Esophagus (tissue), 2 donors: Measurements from ENCODE around the gene BET1. TPM values are rescaled to one million over a fixed set of nuclear protein-coding genes. Genes with fewer than 3 reads are reported as not detected.
"Not testable (repeated sequence)": the region's sequence is repeated elsewhere in the genome, so short reads cannot be mapped to it uniquely, and the experiment has no call there.

Experiments used
- H3K27ac ChIP-seq, 2 donors: one replicate each; pipeline ENCODE4 v1.5.1; 2013; ENCODE audit warnings: low read depth in 2 of 2, mild to moderate bottlenecking in 2 of 2, inconsistent platforms in 1 of 2, low read length in 1 of 2, moderate library complexity in 1 of 2
- H3K27me3 ChIP-seq, 2 donors: one replicate each; pipeline ENCODE4 v1.6.1; 2013; ENCODE audit warnings: low read length in 2 of 2, control low read depth in 1 of 2, mild to moderate bottlenecking in 1 of 2; ENCODE audit not compliant: insufficient read depth in 2 of 2, control insufficient read depth in 1 of 2
- H3K36me3 ChIP-seq, 2 donors: one replicate each; pipeline ENCODE4 v1.6.1; 2013; ENCODE audit warnings: low read length in 1 of 2; ENCODE audit not compliant: control insufficient read depth in 2 of 2, insufficient read depth in 2 of 2
- H3K4me1 ChIP-seq, 2 donors: one replicate each; pipeline ENCODE4 v1.6.1; 2013; ENCODE audit warnings: low read length in 1 of 2; ENCODE audit not compliant: control insufficient read depth in 2 of 2, insufficient read depth in 2 of 2
- H3K4me3 ChIP-seq, 2 donors: one replicate each; pipeline ENCODE4 v1.5.1; 2013; ENCODE audit warnings: low read length in 2 of 2, mild to moderate bottlenecking in 2 of 2, low read depth in 1 of 2, moderate library complexity in 1 of 2
- H3K9me3 ChIP-seq, 2 donors: one replicate each; pipeline ENCODE4 v1.6.1; 2013; ENCODE audit warnings: mild to moderate bottlenecking in 2 of 2, low read depth in 1 of 2, low read length in 1 of 2, moderate library complexity in 1 of 2; ENCODE audit not compliant: control insufficient read depth in 2 of 2, insufficient read depth in 1 of 2
- whole genome bisulfite sequencing, 2 donors: extraction: QIAGEN DNeasy Blood & Tissue Kit; methylation state at CpG; one replicate each; pipeline ENCODE4 v1.1.7; 2013; 5-methylcytosine and 5-hydroxymethylcytosine counted together
- polyA plus RNA-seq, 2 donors: library from polyadenylated mRNA; stranded (reverse); fragments of 200-250 nt; gene quantifications; one replicate each; pipeline ENCODE4 v1.2.3, GENCODE V29; 2013
- donor health status: healthy with polysubstance abuse.
- donor health status: Bipolar disorder and iron deficiency.

BET1 gene
- polyA plus RNA-seq, 2 donors = 11.6 to 15.9 TPM

DNA sequence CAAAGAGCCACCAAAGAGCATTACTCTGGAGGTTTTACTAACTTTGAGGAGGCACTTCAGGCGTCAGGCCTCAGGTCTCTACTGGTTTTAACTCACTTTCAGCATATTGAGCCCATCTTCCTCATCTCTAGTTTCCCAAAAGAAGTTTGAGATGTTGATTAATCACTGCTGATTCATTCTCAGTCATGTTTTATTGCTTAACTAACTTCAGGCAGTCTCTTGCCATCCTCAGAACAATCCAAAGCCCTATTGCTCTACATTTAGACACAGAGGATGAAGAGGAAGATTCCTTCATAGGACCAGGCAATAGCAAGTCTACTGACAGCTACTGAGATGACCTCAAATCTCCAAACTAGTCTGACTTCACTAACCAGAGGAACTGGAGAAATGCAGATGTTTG lies 39.1 kb upstream of the BET1 start:
- WGBS, 2 donors = 36 to 38% methylated on average over 1 of the region's 1 CpG
- H3K4me1 ChIP-seq = no peaks in the 10 kb centered on the region
- no peaks in the 10 kb centered on the region for H3K27me3 ChIP-seq
- H3K4me3 ChIP-seq = no peak overlapping the region
- H3K27ac ChIP-seq = no peak overlapping the region
- no peaks in the 10 kb centered on the region for H3K36me3 ChIP-seq
- H3K9me3 ChIP-seq = no peaks in the 10 kb centered on the region

- WGBS, 2 donors = 81% methylated on average over 3 of the region's 3 CpGs
- H3K36me3 ChIP-seq = no peaks in the 10 kb centered on the region
- H3K27ac ChIP-seq = no peak overlapping the region
- H3K4me1 ChIP-seq = no peaks in the 10 kb centered on the region
- H3K4me3 ChIP-seq = no peak overlapping the region
- H3K9me3 ChIP-seq = no peaks in the 10 kb centered on the region
- no peaks in the 10 kb centered on the region for H3K27me3 ChIP-seq
Observed at GRCh38 chr7:94042381-94042780, 38.2 kb upstream of the BET1 start.

DNA sequence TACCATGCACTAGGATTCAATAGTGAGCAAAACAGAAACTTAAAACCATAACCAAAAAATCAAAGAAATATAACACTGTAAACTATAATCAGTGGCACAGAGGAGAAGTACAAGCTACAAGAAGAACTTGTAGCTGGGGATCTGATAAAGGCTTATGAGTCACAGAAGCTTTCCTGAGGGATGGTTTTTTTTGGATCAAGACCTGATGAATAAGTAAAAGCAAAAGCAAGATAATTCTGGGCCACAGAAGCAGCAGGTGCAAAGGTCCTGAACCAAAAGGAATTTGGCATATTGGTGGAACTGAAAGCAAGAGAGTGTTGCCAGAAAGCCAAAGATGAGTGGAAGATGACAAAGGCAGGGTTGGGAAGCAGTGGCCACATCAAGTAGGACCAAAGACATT lies 37.4 kb upstream of the BET1 start:
- Histone ChIP-seq H3K4me3 (no peak overlapping the region), H3K27me3 (no peaks in the 10 kb centered on the region), H3K36me3 (no peaks in the 10 kb centered on the region), H3K9me3 (no peaks in the 10 kb centered on the region), H3K27ac (no peak overlapping the region), H3K4me1 (no peaks in the 10 kb centered on the region)

DNA sequence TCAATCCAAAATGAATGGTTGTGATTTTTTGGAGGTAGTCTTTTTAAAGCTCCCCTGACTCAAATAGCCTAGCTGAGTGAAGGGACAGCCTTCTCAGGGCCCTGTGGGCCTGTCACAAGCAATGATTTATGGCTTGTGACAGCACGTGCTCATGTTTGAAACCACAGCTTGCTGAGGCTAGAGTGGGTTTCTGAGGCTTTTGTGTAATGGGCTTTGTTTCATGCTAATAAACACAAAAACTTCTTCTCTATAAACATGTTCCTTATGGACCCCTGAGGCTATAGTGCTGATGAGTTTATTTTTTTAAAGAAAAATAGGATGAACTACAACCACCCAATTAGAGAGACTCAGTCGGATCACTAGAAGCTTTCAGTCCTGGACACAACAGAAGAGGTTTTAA lies 36.1 kb upstream of the BET1 start:
- H3K36me3 ChIP-seq = no peaks in the 10 kb centered on the region
- H3K4me3 ChIP-seq = no peak overlapping the region
- H3K27ac ChIP-seq = no peak overlapping the region
- H3K9me3 ChIP-seq = no peaks in the 10 kb centered on the region
- no peaks in the 10 kb centered on the region for H3K4me1 ChIP-seq
- 23 to 25% methylated on average over 2 of the region's 2 CpGs for WGBS, 2 donors
- no peaks in the 10 kb centered on the region for H3K27me3 ChIP-seq

DNA sequence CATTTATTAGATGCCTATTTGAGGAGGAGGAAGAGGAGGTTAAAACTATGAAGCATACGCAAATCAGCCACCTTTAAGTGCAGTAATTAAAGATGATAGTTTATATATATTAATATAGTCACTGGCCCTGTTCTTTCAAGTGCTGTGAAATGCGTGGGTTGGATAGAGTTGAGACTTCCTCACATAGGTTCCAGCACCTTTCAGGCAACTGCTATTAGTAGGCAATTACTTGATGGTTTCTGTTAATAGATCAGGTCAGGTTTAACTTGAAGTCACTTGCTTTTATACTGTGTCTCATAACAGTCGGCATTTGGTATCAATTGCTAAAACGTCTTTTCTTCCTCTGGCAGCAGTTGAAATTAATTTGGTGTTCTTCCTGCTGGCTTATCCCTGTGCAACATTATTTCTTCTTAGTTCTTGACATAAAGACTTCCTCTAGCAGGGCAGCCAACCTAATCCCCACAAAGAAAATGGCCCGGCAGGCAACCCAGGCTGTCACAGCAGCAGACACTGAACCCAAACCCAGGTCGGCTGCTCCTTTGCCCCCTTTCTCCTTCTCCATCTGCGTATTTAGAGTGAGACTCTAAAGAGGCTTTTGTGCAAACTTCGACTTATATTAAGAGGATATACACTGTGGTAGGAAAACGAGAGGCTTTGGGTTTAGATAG lies 35.3 kb upstream of the BET1 start:
- WGBS, 2 donors = 63 to 72% methylated on average over 9 of the region's 9 CpGs
- Histone ChIP-seq H3K4me1 (no peaks in the 10 kb centered on the region), H3K9me3 (no peaks in the 10 kb centered on the region), H3K4me3 (no peak overlapping the region), H3K27me3 (no peaks in the 10 kb centered on the region), H3K36me3 (no peaks in the 10 kb centered on the region), H3K27ac (no peak overlapping the region)

GRCh38 chr7:94031865-94032264 lies 27.7 kb upstream of the BET1 start:
- no peaks in the 10 kb centered on the region for H3K36me3 ChIP-seq
- no peaks in the 10 kb centered on the region for H3K9me3 ChIP-seq
- no peak overlapping the region for H3K4me3 ChIP-seq
- 47 to 50% methylated on average over 2 of the region's 2 CpGs for WGBS, 2 donors
- H3K27ac ChIP-seq = no peak overlapping the region
- H3K27me3 ChIP-seq = no peaks in the 10 kb centered on the region
- no peaks in the 10 kb centered on the region for H3K4me1 ChIP-seq

DNA sequence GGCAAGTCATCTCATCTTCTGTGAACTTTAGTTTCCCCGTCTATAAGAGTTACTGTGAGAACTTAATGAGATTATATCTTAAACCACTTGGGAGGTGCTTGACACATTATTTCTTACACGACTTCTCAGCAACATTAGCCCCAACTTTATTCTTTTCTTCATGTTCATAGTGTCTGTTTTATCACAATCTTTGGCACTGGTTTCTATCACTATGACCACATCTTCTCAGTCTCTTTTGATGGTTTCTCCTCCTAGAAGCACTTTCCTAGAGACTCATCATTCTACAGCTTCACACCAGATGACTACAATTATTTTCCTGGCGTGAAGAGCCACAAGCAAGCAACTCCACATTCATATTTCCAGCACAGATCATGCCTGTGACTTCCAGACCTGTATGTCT lies 26.5 kb upstream of the BET1 start:
- no peaks in the 10 kb centered on the region for H3K27me3 ChIP-seq
- 78 to 80% methylated on average over 3 of the region's 3 CpGs for WGBS, 2 donors
- H3K9me3 ChIP-seq = no peaks in the 10 kb centered on the region
- H3K27ac ChIP-seq = no peak overlapping the region
- H3K36me3 ChIP-seq = no peaks in the 10 kb centered on the region
- H3K4me3 ChIP-seq = no peak overlapping the region
- no peaks in the 10 kb centered on the region for H3K4me1 ChIP-seq

DNA sequence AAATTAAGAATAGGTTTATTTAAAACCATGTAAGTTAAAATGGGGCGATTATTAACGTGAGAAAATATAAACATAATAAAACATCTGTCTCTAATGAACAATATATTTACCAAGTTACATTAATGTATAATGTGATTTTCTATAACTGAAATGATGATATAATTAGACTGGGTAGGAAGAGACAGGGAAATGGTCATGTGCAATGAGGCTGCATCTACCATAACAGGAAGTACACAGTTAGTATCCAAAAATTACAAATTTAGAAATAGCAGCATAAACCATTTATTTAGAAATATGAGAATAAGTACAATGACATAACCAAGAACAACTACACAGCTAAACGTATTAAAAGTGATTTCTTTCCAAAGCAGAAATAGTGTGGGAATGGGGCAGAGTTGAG lies 25.8 kb upstream of the BET1 start:
- Histone ChIP-seq H3K36me3 (no peaks in the 10 kb centered on the region), H3K4me3 (no peak overlapping the region), H3K9me3 (no peaks in the 10 kb centered on the region), H3K27me3 (no peaks in the 10 kb centered on the region), H3K27ac (no peak overlapping the region), H3K4me1 (no peaks in the 10 kb centered on the region)
- WGBS, 2 donors = 81 to 82% methylated on average over 3 of the region's 3 CpGs

- Histone ChIP-seq H3K36me3 (no peaks in the 10 kb centered on the region), H3K9me3 (no peaks in the 10 kb centered on the region), H3K4me1 (no peaks in the 10 kb centered on the region), H3K27ac (no peak overlapping the region), H3K4me3 (no peak overlapping the region), H3K27me3 (no peaks in the 10 kb centered on the region)
- WGBS, 2 donors = 87 to 90% methylated on average over 1 of the region's 1 CpG
Observed at GRCh38 chr7:94028768-94029167, 24.6 kb upstream of the BET1 start.

GRCh38 chr7:94026619-94027018 lies 22.5 kb upstream of the BET1 start:
- H3K4me1 ChIP-seq, H3K4me3 ChIP-seq, H3K36me3 ChIP-seq, H3K27ac ChIP-seq, H3K27me3 ChIP-seq, H3K9me3 ChIP-seq: not testable (repeated sequence)
- 88 to 89% methylated on average over 2 of the region's 2 CpGs for WGBS, 2 donors
